WTC11 (cell line): ENCODE results near the gene ABHD12. TPM values are rescaled to one million over a fixed set of nuclear protein-coding genes. Genes with fewer than 3 reads are reported as not detected.
A peak's percentile ranks its signal among the peaks of the same experiment; 100 is the strongest.

Experiments used
- ATAC-seq: fragments of 200-7000 bp; cut with Tn5 transposase; 2 replicates; pipeline ENCODE4 v1.10.0; 2021; ENCODE audit warnings: mild to moderate bottlenecking, moderate library complexity
- CTCF ChIA-PET: fragments of 300-600 bp; sonication (Branson Sonifier 250); formaldehyde crosslinking; loops from one replicate; lab custom pipeline; 2021; ENCODE audit warnings: antibody characterized with exemption; lab: Charles Lee
- POLR2A ChIA-PET: fragments of 350-600 bp; sonication (Branson Sonifier 250); formaldehyde crosslinking; loops from one replicate; lab custom pipeline; 2021; ENCODE audit warnings: antibody characterized with exemption; lab: Charles Lee
- DNase-seq: peaks from one replicate; pipeline ENCODE4 v3.0.0; 2021; ENCODE audit warnings: low spot score
- H3K27ac Mint-ChIP-seq: 2 replicates; pipeline ENCODE4 v1.8.0; 2021; ENCODE audit warnings: mixed read lengths
- H3K27me3 Mint-ChIP-seq: 2 replicates; pipeline ENCODE4 v1.8.0; 2021; ENCODE audit warnings: low read depth, mild to moderate bottlenecking, moderate library complexity, mixed read lengths
- H3K36me3 Mint-ChIP-seq: 2 replicates; pipeline ENCODE4 v1.8.0; 2021; ENCODE audit warnings: mixed read lengths
- H3K4me1 Mint-ChIP-seq: 2 replicates; pipeline ENCODE4 v1.8.0; 2022; ENCODE audit warnings: mixed read lengths
- H3K4me3 Mint-ChIP-seq: 2 replicates; pipeline ENCODE4 v1.8.0; 2021; ENCODE audit warnings: mild to moderate bottlenecking, moderate library complexity, mixed read lengths
- H3K9me3 Mint-ChIP-seq: 2 replicates; pipeline ENCODE4 v1.8.0; 2021; ENCODE audit warnings: mixed read lengths
- CBFB ChIP-seq: sonication (generic); formaldehyde crosslinking; IDR thresholded peaks from 2 replicates; pipeline ENCODE4 v1.8.1; 2022; ENCODE audit warnings: mild to moderate bottlenecking, low read depth, missing genetic modification reagents
- CTCF ChIP-seq: fragments of 200-600 bp; IDR thresholded peaks from 2 replicates; pipeline ENCODE4 v1.8.0; 2022; ENCODE audit warnings: antibody characterized with exemption
- ETV6 ChIP-seq: sonication (generic); formaldehyde crosslinking; IDR thresholded peaks from 2 replicates; pipeline ENCODE4 v1.8.1; 2022; ENCODE audit warnings: mild to moderate bottlenecking, missing genetic modification reagents
- FOXK1 ChIP-seq: sonication (generic); formaldehyde crosslinking; IDR thresholded peaks from 2 replicates; pipeline ENCODE4 v1.8.0; 2022; ENCODE audit warnings: mild to moderate bottlenecking, moderate library complexity, missing genetic modification reagents
- GTF2I ChIP-seq: fragments of 250-450 bp; sonication (Bioruptor Pico); conservative IDR thresholded peaks from 2 replicates; pipeline ENCODE4 v1.4.0; 2021; ENCODE audit warnings: mild to moderate bottlenecking
- MAX ChIP-seq: sonication (generic); formaldehyde crosslinking; IDR thresholded peaks from 2 replicates; pipeline ENCODE4 v1.8.0; 2022; ENCODE audit warnings: mild to moderate bottlenecking, missing genetic modification reagents
- MLX ChIP-seq: sonication (generic); formaldehyde crosslinking; IDR thresholded peaks from 2 replicates; pipeline ENCODE4 v1.8.1; 2023; ENCODE audit warnings: mild to moderate bottlenecking, missing genetic modification reagents, moderate library complexity
- SMAD4 ChIP-seq: sonication (generic); formaldehyde crosslinking; IDR thresholded peaks from 2 replicates; pipeline ENCODE4 v1.8.0; 2022; ENCODE audit warnings: mild to moderate bottlenecking, missing genetic modification reagents
- SOX15 ChIP-seq: fragments of 250-450 bp; sonication (Bioruptor Pico); IDR thresholded peaks from 2 replicates; pipeline ENCODE4 v1.9.0; 2021; ENCODE audit warnings: mild to moderate bottlenecking
- STAT6 ChIP-seq: sonication (generic); formaldehyde crosslinking; conservative IDR thresholded peaks from 2 replicates; pipeline ENCODE4 v1.8.1; 2023; ENCODE audit warnings: mild to moderate bottlenecking, low read depth, missing genetic modification reagents, moderate library complexity
- TP53 ChIP-seq: sonication (generic); formaldehyde crosslinking; IDR thresholded peaks from 2 replicates; pipeline ENCODE4 v1.8.1; 2023; ENCODE audit warnings: mild to moderate bottlenecking, missing genetic modification reagents
- ZNF138 ChIP-seq: sonication (generic); formaldehyde crosslinking; conservative IDR thresholded peaks from 2 replicates; pipeline ENCODE4 v1.8.1; 2022; ENCODE audit warnings: mild to moderate bottlenecking, moderate library complexity, missing genetic modification reagents
- ZNF219 ChIP-seq: sonication (generic); formaldehyde crosslinking; IDR thresholded peaks from 2 replicates; pipeline ENCODE4 v1.8.0; 2023; ENCODE audit warnings: missing genetic modification reagents, mild to moderate bottlenecking, borderline replicate concordance
- ZNF263 ChIP-seq: sonication (generic); formaldehyde crosslinking; IDR thresholded peaks from 2 replicates; pipeline ENCODE4 v1.8.1; 2022; ENCODE audit warnings: low read depth, mild to moderate bottlenecking, moderate library complexity, missing genetic modification reagents
- ZNF317 ChIP-seq: sonication (generic); formaldehyde crosslinking; IDR thresholded peaks from 2 replicates; pipeline ENCODE4 v1.8.1; 2023; ENCODE audit warnings: low read depth, mild to moderate bottlenecking, moderate library complexity, missing genetic modification reagents, borderline replicate concordance
- ZNF396 ChIP-seq: fragments of 250-450 bp; sonication (Bioruptor Pico); IDR thresholded peaks from 2 replicates; pipeline ENCODE4 v1.8.0; 2021; ENCODE audit warnings: mild to moderate bottlenecking, moderate library complexity, borderline replicate concordance
- ZNF416 ChIP-seq: fragments of 250-450 bp; sonication (Bioruptor Pico); IDR thresholded peaks from 2 replicates; pipeline ENCODE4 v1.9.0; 2021; ENCODE audit warnings: mild to moderate bottlenecking, inconsistent platforms
- ZNF425 ChIP-seq: fragments of 250-450 bp; sonication (Bioruptor Pico); conservative IDR thresholded peaks from 2 replicates; pipeline ENCODE4 v1.9.0; 2021; ENCODE audit warnings: mild to moderate bottlenecking
- ZSCAN18 ChIP-seq: fragments of 250-450 bp; sonication (Bioruptor Pico); IDR thresholded peaks from 2 replicates; pipeline ENCODE4 v2.1.2; 2022; ENCODE audit warnings: mild to moderate bottlenecking, moderate library complexity
- total RNA-seq: library from RNA; stranded (reverse); gene quantifications from 3 replicates; pipeline ENCODE4 v1.2.3, GENCODE V29; 2021

ABHD12 gene
- total RNA-seq, 1 experiment from 2014 or later: 63.1 TPM

GRCh38 chr20:25317351-25318075, 73.1 kb downstream of the ABHD12 start:
- Mint-ChIP-seq H3K36me3 (peaks cover 38% of the 10 kb centered on the region), H3K27me3 (no peaks in the 10 kb centered on the region), H3K9me3 (no peaks in the 10 kb centered on the region), H3K4me3 (no peak overlapping the region), H3K4me1 (peaks cover 5% of the 10 kb centered on the region), H3K27ac (peak overlapping the region; percentile 73)
- ChIA-PET POLR2A (no interaction called here), CTCF (no interaction called here)
- TF ChIP-seq CBFB (CRISPR knock-in tag) (no peak), SMAD4 (CRISPR knock-in tag) (no peak), TP53 (CRISPR knock-in tag) (no peak), MLX (CRISPR knock-in tag) (no peak), ZNF317 (CRISPR knock-in tag) (no peak), ZNF396 (CRISPR knock-in tag) (no peak)
- no peak for ATAC-seq
- peak; percentile 5 for DNase-seq

GRCh38 chr20:25316506-25317190, 74.0 kb downstream of the ABHD12 start:
- Mint-ChIP-seq H3K27ac (no peak overlapping the region; the same call in 1 of the 2 replicates), H3K36me3 (peaks cover 40% of the 10 kb centered on the region), H3K4me3 (no peak overlapping the region), H3K4me1 (peaks cover 5% of the 10 kb centered on the region), H3K27me3 (no peaks in the 10 kb centered on the region), H3K9me3 (peaks cover 3% of the 10 kb centered on the region; the same call in 1 of the 2 replicates)
- ATAC-seq: no peak
- TF ChIP-seq MAX (CRISPR knock-in tag): no peak
- no peak for TF ChIP-seq SOX15 (CRISPR knock-in tag)
- TF ChIP-seq ZSCAN18: no peak
- TF ChIP-seq ETV6: no peak
- no peak for TF ChIP-seq MLX (CRISPR knock-in tag)
- no peak for TF ChIP-seq ZNF138 (CRISPR knock-in tag)
- no peak for TF ChIP-seq GTF2I (CRISPR knock-in tag)
- TF ChIP-seq ZNF425 (CRISPR knock-in tag): no peak
- TF ChIP-seq ZNF263 (CRISPR knock-in tag): no peak
- no peak for TF ChIP-seq CTCF
- TF ChIP-seq ZNF219 (CRISPR knock-in tag): no peak
- no peak for TF ChIP-seq ZNF416
- TF ChIP-seq STAT6 (CRISPR knock-in tag): no peak
- TF ChIP-seq FOXK1 (CRISPR knock-in tag): no peak
- peak; percentile 3 for DNase-seq
- ChIA-PET POLR2A (no interaction called here), CTCF (interaction anchor here (1.7 kb wide), 1 partner anchor 20 kb away, joined by 5 read pairs; no protein-coding TSS in a partner anchor)
